ENCODE results near the gene TAF9.
"Not testable (repeated sequence)": the region's sequence is repeated elsewhere in the genome, so short reads cannot be mapped to it uniquely, and the experiment has no call there.

Gene TAF9

DNA sequence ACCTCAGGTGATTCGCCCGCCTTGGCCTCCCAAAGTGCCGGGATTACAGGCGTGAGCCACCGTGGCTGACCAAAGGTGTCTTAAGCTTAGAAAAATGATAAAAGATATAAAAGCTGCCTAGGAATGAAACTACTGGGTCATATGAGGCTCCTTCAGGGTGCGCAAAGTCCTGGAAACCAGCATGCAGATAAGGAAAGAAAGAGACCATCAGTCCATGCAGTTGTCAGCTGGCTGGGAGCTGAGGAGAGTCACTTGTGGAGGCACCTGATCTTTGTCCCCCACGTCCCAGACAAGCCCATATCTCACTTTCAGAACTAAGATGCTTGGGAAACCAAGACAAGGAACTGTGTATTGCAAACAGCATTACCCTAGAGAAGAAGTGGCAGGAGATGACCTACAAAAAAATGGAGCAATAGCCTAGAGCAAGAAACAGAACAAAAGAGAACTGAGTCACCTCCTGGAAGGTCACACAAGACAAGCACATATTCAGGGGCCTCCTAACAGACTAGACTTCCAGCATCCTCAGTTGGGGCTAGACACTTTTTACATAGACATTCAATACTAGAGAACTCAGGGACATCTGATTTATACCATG is 33.9 kb downstream of the TAF9 start:
- peak; percentile 22 for DNase-seq

DNA sequence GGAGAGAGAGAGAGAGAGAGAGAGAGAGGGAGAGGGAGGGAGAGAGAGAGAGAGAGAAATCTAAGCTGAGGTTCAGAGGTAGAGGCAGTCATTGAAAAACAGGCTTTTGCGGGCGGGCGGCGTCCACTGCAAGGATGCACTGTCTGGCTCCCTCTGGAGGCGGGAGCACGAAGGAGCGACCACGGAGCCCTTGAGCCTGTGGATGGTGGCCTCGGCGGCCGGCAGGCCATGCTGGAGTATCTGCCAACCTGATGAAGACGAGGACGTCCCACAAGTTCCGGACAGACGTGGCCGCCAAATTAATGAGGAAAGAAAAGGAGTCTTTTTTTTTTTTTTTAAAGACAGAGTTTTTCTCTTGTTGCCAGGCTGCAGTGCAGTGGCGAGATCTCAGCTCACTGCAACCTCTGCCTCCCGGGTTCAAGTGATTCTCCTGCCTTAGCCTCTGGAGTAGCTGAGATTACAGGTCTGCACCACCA is 34.5 kb downstream of the TAF9 start:
- DNase-seq: peak; percentile 80

DNA sequence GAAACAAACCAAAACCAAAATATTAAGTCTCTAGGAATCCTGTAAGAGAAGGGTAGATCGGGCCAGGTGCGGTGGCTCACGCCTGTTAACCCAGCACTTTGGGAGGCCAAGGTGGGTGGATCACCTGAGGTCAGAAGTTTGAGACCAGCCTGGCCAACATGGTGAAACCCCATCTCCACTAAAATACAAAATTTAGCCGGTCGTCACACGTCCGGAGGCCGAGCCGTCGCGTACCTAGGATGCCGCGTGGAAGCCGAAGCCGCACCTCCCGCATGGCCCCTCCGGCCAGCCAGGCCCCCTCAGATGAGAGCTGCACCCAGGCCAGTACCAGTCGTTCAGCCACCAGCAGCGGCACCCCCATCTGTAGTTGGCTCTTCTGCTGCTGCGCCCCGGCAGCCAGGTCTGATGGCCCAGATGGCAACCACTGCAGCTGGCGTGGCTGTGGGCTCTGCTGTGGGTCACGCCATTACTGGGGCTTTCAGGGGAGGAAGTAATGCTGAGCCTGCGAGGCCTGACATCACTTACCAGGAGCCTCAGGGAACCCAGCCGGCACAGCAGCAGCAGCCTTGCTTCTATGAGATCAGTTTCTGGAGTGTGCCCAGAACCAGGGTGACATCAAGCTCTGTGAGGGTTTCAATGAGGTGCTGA is 35.5 kb downstream of the TAF9 start:
- DNase-seq: not testable (repeated sequence)

DNA sequence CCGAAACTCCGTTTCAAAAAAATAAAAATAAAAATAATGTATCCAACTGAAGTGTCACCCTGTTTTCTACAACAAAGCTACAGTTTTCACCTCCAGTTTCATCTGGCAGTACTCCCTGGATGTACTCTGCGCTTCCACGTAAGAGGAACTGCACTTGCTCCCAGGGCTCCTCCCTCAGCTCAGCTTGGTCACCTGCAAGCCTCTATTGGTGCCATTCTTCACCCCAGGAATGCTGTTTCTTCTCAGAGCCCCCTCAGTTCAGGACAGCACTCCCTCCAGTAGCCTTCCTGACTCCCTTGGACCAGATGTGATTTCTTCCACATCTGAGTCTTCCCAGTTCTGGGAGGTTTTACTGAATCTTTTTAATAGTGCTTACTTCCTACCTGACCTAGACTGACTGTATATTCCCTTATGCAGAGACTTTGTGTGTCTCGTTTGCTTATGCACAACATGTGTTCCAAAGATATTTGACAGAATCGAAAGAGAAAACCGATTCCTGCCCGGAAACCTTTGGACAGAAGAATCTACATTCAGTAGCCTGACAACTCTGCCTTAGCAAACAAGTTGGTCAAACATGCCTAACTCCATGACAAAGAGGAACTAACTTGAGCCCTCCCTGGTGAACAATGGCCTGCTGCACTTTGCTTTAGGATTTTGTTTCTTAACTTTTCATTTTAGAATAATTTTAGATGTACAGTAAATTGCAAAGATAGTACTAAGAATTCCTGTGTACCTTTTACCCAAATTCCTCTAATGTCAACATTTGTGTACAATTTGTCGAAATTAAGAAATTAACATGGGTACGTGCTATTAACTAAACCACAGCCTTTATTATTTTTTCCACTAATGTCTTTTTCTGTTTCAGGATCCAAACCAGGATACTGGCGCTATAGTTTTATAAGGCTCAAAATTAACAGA is 37.5 kb downstream of the TAF9 start:
- no peak for DNase-seq

DNA sequence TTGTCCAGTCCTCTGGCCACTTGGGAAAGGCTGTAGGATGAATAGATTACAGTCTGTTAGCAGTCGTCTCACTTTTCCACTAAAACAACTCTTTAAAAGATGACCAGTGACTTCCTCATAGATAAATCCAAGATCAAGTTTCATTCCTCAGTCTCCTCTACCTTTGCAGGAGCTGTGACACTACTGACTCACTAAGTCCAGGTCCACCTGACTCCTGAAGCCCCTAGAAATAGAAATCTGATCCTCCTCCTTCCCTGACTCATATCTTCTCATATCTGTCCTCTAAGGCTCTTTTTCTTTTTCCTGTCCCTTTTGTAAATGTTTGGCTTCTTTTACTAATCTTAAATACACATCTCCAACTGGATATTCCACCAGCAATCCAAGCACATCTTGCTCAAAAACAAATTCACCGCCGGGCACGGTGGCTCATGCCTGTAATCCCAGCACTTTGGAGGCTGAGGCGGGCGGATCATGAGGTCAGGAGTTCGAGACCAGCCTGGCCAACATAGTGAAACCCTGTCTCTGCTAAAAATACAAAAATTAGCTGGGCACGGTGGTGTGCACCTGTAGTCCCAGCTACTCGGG is 39.3 kb downstream of the TAF9 start:
- no peak for DNase-seq

DNA sequence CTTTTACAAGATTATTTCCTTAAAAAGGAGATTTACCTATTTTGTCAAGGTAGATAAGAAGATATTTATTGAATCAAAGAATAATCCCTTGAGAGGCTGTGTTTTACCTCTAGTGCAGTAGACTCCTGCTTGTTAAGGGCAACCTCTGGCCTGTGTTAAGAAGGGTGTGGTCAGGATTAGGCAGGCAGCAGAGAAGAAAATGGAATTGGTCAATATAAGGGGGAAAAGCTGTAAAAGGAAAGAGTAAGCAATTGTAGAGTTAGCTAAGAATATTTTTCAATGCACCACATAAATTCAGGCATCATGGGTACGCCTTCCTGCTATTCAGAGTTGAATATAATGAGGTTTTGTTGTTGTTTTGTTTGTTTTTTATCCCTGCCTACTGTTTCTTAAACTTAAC is 43.0 kb downstream of the TAF9 start:
- no peak for DNase-seq

DNA sequence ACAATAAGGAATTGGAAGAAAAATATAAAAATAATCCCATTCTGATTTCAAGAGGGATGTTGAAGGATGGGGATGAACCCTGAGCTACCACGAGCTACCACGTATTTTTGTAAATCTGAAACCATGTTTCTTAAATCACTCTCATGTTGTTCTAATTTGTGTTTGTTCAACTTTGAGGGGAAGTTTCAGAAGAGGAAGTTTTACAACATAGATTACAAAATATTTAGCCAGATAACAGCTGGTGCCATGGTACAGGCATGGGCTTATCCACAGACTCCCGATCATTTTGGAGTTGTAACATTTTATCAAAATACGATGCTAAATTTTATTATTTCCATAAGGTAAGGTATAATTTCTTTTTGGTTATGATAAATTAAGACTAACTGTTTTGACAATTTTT is 51.9 kb downstream of the TAF9 start:
- no peak for DNase-seq

DNA sequence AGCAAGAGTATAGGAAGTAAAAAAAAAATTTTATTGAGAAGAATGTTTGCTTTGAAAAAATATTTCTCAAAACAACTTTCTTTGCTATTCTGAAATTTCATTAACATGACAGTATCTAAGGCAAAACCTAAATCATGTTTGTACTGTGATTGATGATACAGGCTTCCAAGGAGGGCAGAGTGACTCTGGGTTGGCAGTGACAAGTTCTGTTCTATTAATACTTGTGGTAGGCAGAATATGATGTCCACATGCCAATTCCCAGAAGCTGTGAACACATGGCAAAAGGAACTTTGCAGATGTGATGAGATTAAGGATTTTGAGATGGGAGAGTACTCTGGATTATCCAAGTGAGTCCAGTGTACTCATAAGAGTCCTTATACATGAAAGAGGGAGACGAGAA is 53.3 kb downstream of the TAF9 start:
- no peak for DNase-seq

Data from EL (cell line).